Measurements from ENCODE around the gene PDZRN4.

- TF ChIP-seq CTCF (IDR thresholded peaks at IDR 0.05), result no peak
- TF ChIP-seq POLR2A (IDR thresholded peaks at IDR 0.05; ENCODE audit: low read depth), result no peak
- TF ChIP-seq POLR2AphosphoS5 (IDR thresholded peaks at IDR 0.05), result no peak
Observed at GRCh38 chr12:41327096-41327895, 139.2 kb downstream of the PDZRN4 start.

Data from esophagus muscularis mucosa (tissue), 3 donors.